HCT116 (cell line): ENCODE data around the gene FAM180A.

Experiments
- POLR2A ChIP-seq: IDR thresholded peaks from 2 replicates; pipeline ENCODE4 v1.7.0; 2011; ENCODE audit warnings: borderline replicate concordance; ENCODE audit not compliant: insufficient read depth, insufficient read length; ENCODE audit errors: extremely low read depth
- RAD21 ChIP-seq: IDR thresholded peaks from 2 replicates; pipeline ENCODE4 v1.6.1; 2012; ENCODE audit warnings: low read depth, mild to moderate bottlenecking
- SIN3A ChIP-seq: IDR thresholded peaks from 2 replicates; pipeline ENCODE4 v1.6.1; 2012; ENCODE audit warnings: low read depth
- ZFX ChIP-seq: fragments of 450-650 bp; IDR thresholded peaks from 2 replicates; pipeline ENCODE4 v1.6.1; 2017
- ZNF274 ChIP-seq: fragments of 200-500 bp; sonication (Bioruptor generic); IDR thresholded peaks from 2 replicates; pipeline ENCODE4 v1.6.1; 2014; ENCODE audit warnings: mild to moderate bottlenecking, low read depth, low read length, inconsistent platforms
- TF ChIP-seq, protein P1 (sequence below), 3 experiments: fragments of 200-600 bp in 1 of 3; sonication (generic) in 1 of 3; IDR thresholded peaks in 2 of 3; conservative IDR thresholded peaks in 1 of 3; 2 replicates each; pipeline ENCODE4 v1.5.1; 2012 to 2017; ENCODE audit warnings: low read depth in 2 of 3, low read length in 2 of 3, antibody characterized with exemption in 1 of 3, borderline replicate concordance in 1 of 3, control low read depth in 1 of 3, mild to moderate bottlenecking in 1 of 3, mixed read lengths in 1 of 3, mixed run types in 1 of 3, moderate library complexity in 1 of 3; ENCODE audit not compliant: insufficient read depth in 1 of 3
- TF ChIP-seq, protein P2 (sequence below): IDR thresholded peaks from 2 replicates; pipeline ENCODE4 v1.6.1; 2011; ENCODE audit warnings: mild to moderate bottlenecking, low read length, moderate library complexity; ENCODE audit not compliant: insufficient replicate concordance; ENCODE audit errors: extremely low read depth

DNA sequence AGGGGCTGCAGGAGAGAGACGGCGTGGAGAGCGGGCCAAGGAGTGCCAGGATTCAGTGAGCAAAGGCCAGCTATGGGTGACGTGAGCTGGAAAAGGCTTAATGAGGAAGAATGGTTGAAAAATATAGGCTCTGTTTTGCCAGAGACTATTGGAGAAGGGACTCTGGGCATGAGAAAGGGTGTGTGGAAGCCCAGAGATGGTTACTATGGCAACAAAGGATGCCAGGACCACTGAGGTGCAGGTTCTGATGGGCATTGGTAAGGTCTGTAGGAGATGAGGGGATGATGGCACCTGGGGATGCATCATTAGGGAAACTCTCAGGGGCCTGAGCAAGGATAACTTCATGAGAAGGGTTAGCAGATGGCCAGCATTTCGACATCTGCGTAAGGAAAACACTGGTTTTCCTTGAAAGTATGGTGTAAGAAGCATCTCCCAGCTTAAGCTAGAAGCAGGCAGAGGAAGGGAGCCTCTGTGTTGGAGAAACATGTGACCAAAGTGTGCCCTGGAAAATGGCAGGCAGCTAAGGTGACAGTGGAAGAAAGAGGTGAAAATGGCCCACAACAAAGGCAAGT is 21.6 kb upstream of the FAM180A start:
- TF ChIP-seq POLR2A (no peak), SIN3A (no peak), ZFX (no peak), RAD21 (no peak), ZNF274 (no peak)
- TF ChIP-seq, protein P1, sequence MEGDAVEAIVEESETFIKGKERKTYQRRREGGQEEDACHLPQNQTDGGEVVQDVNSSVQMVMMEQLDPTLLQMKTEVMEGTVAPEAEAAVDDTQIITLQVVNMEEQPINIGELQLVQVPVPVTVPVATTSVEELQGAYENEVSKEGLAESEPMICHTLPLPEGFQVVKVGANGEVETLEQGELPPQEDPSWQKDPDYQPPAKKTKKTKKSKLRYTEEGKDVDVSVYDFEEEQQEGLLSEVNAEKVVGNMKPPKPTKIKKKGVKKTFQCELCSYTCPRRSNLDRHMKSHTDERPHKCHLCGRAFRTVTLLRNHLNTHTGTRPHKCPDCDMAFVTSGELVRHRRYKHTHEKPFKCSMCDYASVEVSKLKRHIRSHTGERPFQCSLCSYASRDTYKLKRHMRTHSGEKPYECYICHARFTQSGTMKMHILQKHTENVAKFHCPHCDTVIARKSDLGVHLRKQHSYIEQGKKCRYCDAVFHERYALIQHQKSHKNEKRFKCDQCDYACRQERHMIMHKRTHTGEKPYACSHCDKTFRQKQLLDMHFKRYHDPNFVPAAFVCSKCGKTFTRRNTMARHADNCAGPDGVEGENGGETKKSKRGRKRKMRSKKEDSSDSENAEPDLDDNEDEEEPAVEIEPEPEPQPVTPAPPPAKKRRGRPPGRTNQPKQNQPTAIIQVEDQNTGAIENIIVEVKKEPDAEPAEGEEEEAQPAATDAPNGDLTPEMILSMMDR (IDR thresholded peaks at IDR 0.05 in 2 of 3, conservative IDR thresholded peaks at IDR 0.05 in 1 of 3; ENCODE audit: borderline replicate concordance in 1 of 3, insufficient read depth in 1 of 3, low read depth in 2 of 3, low read length in 2 of 3), result no peak
- TF ChIP-seq, protein P2, sequence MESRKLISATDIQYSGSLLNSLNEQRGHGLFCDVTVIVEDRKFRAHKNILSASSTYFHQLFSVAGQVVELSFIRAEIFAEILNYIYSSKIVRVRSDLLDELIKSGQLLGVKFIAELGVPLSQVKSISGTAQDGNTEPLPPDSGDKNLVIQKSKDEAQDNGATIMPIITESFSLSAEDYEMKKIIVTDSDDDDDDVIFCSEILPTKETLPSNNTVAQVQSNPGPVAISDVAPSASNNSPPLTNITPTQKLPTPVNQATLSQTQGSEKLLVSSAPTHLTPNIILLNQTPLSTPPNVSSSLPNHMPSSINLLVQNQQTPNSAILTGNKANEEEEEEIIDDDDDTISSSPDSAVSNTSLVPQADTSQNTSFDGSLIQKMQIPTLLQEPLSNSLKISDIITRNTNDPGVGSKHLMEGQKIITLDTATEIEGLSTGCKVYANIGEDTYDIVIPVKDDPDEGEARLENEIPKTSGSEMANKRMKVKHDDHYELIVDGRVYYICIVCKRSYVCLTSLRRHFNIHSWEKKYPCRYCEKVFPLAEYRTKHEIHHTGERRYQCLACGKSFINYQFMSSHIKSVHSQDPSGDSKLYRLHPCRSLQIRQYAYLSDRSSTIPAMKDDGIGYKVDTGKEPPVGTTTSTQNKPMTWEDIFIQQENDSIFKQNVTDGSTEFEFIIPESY, result no peak
